GM23338 (cell line): ENCODE measurements around the gene CD82. TPM values are rescaled to one million over a fixed set of nuclear protein-coding genes. Genes with fewer than 3 reads are reported as not detected.

Source experiments
- ATAC-seq: fragments of 200-7000 bp; cut with Tn5 transposase; 3 replicates; pipeline ENCODE4 v1.9.1; 2020
- DNase-seq: peaks from one replicate; pipeline ENCODE4 v3.0.0-alpha.2; 2015; ENCODE audit warnings: low spot score
- H2AFZ ChIP-seq: fragments of 200-600 bp; sonication (generic); 2 replicates; pipeline ENCODE4 v1.8.0; 2016; ENCODE audit warnings: antibody characterized with exemption, mild to moderate bottlenecking, moderate library complexity
- H3F3A ChIP-seq: fragments of 200-600 bp; sonication (generic); replicated peaks from 2 replicates; pipeline ENCODE4 v1.8.0; 2017; ENCODE audit warnings: antibody characterized with exemption, mixed run types, low read depth
- H3K27ac ChIP-seq: fragments of 200-600 bp; sonication (generic); 2 replicates; pipeline ENCODE4 v1.6.1; 2016; ENCODE audit warnings: low read depth
- H3K27me3 ChIP-seq: fragments of 200-600 bp; sonication (generic); 2 replicates; pipeline ENCODE4 v1.8.0; 2016; ENCODE audit warnings: mild to moderate bottlenecking, mixed run types, moderate library complexity; ENCODE audit not compliant: insufficient read depth
- H3K36me3 ChIP-seq: fragments of 200-600 bp; sonication (generic); 2 replicates; pipeline ENCODE4 v1.8.0; 2016; ENCODE audit warnings: mild to moderate bottlenecking; ENCODE audit not compliant: insufficient read depth
- H3K4me1 ChIP-seq: fragments of 200-600 bp; sonication (generic); 2 replicates; pipeline ENCODE4 v1.8.0; 2016; ENCODE audit warnings: mild to moderate bottlenecking, moderate library complexity; ENCODE audit not compliant: insufficient read depth
- H3K4me2 ChIP-seq: fragments of 200-600 bp; sonication (generic); 2 replicates; pipeline ENCODE4 v1.7.1; 2017; ENCODE audit warnings: mixed run types
- H3K4me3 ChIP-seq: fragments of 200-600 bp; sonication (generic); 2 replicates; pipeline ENCODE4 v1.6.1; 2016; ENCODE audit warnings: mixed run types
- H3K79me2 ChIP-seq: fragments of 200-600 bp; sonication (generic); replicated peaks from 2 replicates; pipeline ENCODE4 v1.8.0; 2017; ENCODE audit warnings: mild to moderate bottlenecking; ENCODE audit not compliant: insufficient read depth
- H3K9me2 ChIP-seq: fragments of 200-600 bp; sonication (generic); 2 replicates; pipeline ENCODE4 v1.8.0; 2017; ENCODE audit not compliant: insufficient read depth
- H4K20me1 ChIP-seq: fragments of 200-600 bp; sonication (generic); replicated peaks from 2 replicates; pipeline ENCODE4 v1.8.0; 2017; ENCODE audit warnings: mild to moderate bottlenecking; ENCODE audit not compliant: insufficient read depth
- H3K27ac Mint-ChIP-seq: 2 replicates; pipeline ENCODE4 v1.8.0; 2020; ENCODE audit warnings: inconsistent platforms, mild to moderate bottlenecking, moderate library complexity, mixed read lengths
- H3K27me3 Mint-ChIP-seq: 3 replicates; pipeline ENCODE4 v1.8.0; 2022; ENCODE audit warnings: low read depth, mild to moderate bottlenecking, moderate library complexity, mixed read lengths, inconsistent platforms; ENCODE audit not compliant: insufficient read depth, poor library complexity
- H3K36me3 Mint-ChIP-seq: 3 replicates; pipeline ENCODE4 v1.8.0; 2021; ENCODE audit warnings: low read depth, mild to moderate bottlenecking, inconsistent platforms, moderate library complexity, mixed read lengths
- H3K4me1 Mint-ChIP-seq: 3 replicates; pipeline ENCODE4 v1.8.0; 2020; ENCODE audit warnings: mild to moderate bottlenecking, inconsistent platforms, mixed read lengths
- H3K4me3 Mint-ChIP-seq: 3 replicates; pipeline ENCODE4 v1.8.0; 2021; ENCODE audit warnings: moderate library complexity, mild to moderate bottlenecking, inconsistent platforms, mixed read lengths
- H3K9me3 Mint-ChIP-seq: 3 replicates; pipeline ENCODE4 v1.8.0; 2020; ENCODE audit warnings: moderate library complexity, mild to moderate bottlenecking, inconsistent platforms, mixed read lengths
- ETS1 ChIP-seq: IDR thresholded peaks from 2 replicates; pipeline ENCODE4 v1.6.1; 2016; ENCODE audit warnings: antibody characterized with exemption
- EZH2 ChIP-seq: fragments of 200-600 bp; sonication (generic); IDR thresholded peaks from one replicate; pipeline ENCODE4 v1.8.0; 2017; ENCODE audit warnings: antibody characterized with exemption, mild to moderate bottlenecking, low read depth; ENCODE audit not compliant: unreplicated experiment
- EZH2phosphoT487 ChIP-seq: fragments of 200-600 bp; sonication (generic); IDR thresholded peaks from one replicate; pipeline ENCODE4 v1.8.1; 2018; ENCODE audit warnings: antibody characterized with exemption; ENCODE audit not compliant: unreplicated experiment
- JUNB ChIP-seq: IDR thresholded peaks from one replicate; pipeline ENCODE4 v1.6.1; 2016; ENCODE audit warnings: antibody characterized with exemption; ENCODE audit not compliant: unreplicated experiment
- NANOG ChIP-seq: IDR thresholded peaks from 2 replicates; pipeline ENCODE4 v1.6.1; 2016; ENCODE audit warnings: antibody characterized with exemption, borderline replicate concordance
- POLR2AphosphoS5 ChIP-seq: IDR thresholded peaks from 2 replicates; pipeline ENCODE4 v1.6.1; 2016; ENCODE audit warnings: antibody characterized with exemption, low read depth
- ZNF114 ChIP-seq: fragments of 250-450 bp; sonication (Bioruptor Pico); IDR thresholded peaks from 2 replicates; pipeline ENCODE4 v1.5.0; 2020; ENCODE audit warnings: mild to moderate bottlenecking, moderate library complexity
- ZNF331 ChIP-seq: fragments of 250-450 bp; sonication (Bioruptor Pico); IDR thresholded peaks from 2 replicates; pipeline ENCODE4 v1.5.0; 2020; ENCODE audit warnings: low read depth, mild to moderate bottlenecking, moderate library complexity
- polyA plus RNA-seq: library from polyadenylated mRNA; unstranded; fragments of >200 nt; fragmentation: Nextera tagmentation; extraction: Ambion mirVana; gene quantifications from 2 replicates; pipeline ENCODE4 v1.2.1, GENCODE V29; 2016
- total RNA-seq: library from RNA; depleted of rRNA; stranded (reverse); fragments of >200 nt; shearing (Covaris generic); gene quantifications from 2 replicates; pipeline ENCODE4 v1.2.3, GENCODE V29; 2014
- TF ChIP-seq, protein P1 (sequence below), 2 experiments: fragments of 200-600 bp in 1 of 2; sonication (generic) in 1 of 2; conservative IDR thresholded peaks; 2 replicates each; pipeline versions ENCODE4 v1.5.1 to v1.6.1; 2016 to 2017; ENCODE audit warnings: antibody characterized with exemption in 2 of 2, low read depth in 2 of 2, mild to moderate bottlenecking in 2 of 2, moderate library complexity in 1 of 2

The CD82 gene
- total and polyA plus RNA-seq, 2 experiments from 2014 or later, result 4.4 to 4.9 TPM

- no peak for TF ChIP-seq EZH2phosphoT487
- no peak for TF ChIP-seq ZNF114 (CRISPR knock-in tag)
- TF ChIP-seq NANOG, result no peak
- TF ChIP-seq ETS1, result no peak
- TF ChIP-seq EZH2, result no peak
Observed at GRCh38 chr11:44605965-44606364, 40.5 kb downstream of the CD82 start (continued).

DNA sequence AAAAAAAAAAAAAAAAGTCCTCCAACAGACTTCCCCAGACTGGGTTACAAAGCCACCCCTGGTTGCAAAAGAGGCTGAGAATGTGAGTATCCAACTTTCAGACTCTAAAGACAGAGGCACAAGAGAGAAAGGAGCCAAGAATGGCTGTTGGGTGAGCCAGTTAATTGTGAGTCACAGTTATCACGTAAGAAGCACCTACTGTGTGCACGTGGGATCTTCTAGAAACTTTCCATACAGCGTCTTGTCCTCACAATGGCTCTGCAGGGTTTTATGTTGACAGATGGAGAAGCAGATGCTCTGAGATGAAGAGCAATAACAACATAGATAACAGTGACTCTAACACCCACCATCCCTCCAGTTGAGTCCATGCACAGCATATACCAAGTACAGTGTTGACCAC is 41.0 kb downstream of the CD82 start:
- H3K36me3 Mint-ChIP-seq, result no peaks in the 10 kb centered on the region
- no peak overlapping the region for H3K4me2 ChIP-seq
- peaks cover 11% of the 10 kb centered on the region for H3K27me3 Mint-ChIP-seq
- no peaks in the 10 kb centered on the region for H3K79me2 ChIP-seq
- TF ChIP-seq, protein P1, sequence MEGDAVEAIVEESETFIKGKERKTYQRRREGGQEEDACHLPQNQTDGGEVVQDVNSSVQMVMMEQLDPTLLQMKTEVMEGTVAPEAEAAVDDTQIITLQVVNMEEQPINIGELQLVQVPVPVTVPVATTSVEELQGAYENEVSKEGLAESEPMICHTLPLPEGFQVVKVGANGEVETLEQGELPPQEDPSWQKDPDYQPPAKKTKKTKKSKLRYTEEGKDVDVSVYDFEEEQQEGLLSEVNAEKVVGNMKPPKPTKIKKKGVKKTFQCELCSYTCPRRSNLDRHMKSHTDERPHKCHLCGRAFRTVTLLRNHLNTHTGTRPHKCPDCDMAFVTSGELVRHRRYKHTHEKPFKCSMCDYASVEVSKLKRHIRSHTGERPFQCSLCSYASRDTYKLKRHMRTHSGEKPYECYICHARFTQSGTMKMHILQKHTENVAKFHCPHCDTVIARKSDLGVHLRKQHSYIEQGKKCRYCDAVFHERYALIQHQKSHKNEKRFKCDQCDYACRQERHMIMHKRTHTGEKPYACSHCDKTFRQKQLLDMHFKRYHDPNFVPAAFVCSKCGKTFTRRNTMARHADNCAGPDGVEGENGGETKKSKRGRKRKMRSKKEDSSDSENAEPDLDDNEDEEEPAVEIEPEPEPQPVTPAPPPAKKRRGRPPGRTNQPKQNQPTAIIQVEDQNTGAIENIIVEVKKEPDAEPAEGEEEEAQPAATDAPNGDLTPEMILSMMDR (conservative IDR thresholded peaks at IDR 0.05; ENCODE audit: low read depth in 2 of 2), result no peak
- TF ChIP-seq EZH2phosphoT487, result no peak
- no peak for TF ChIP-seq ZNF114 (CRISPR knock-in tag)
- no peak for TF ChIP-seq POLR2AphosphoS5
- TF ChIP-seq JUNB, result no peak
- DNase-seq, result no peak
- no peaks in the 10 kb centered on the region for H3K27me3 ChIP-seq
- no peaks in the 10 kb centered on the region for H3K9me3 Mint-ChIP-seq
- H3K27ac ChIP-seq, result no peak overlapping the region
- peaks cover 8% of the 10 kb centered on the region for H3K4me1 Mint-ChIP-seq
- ATAC-seq, result no peak
- H3K4me1 ChIP-seq, result no peaks in the 10 kb centered on the region
- H3K4me3 Mint-ChIP-seq, result no peak overlapping the region
- H3F3A ChIP-seq, result no peaks in the 10 kb centered on the region
- H2AFZ ChIP-seq, result no peak overlapping the region
- no peaks in the 10 kb centered on the region for H3K9me2 ChIP-seq
- H3K27ac Mint-ChIP-seq, result no peak overlapping the region
- no peaks in the 10 kb centered on the region for H3K36me3 ChIP-seq
- no peak overlapping the region for H3K4me3 ChIP-seq
- H4K20me1 ChIP-seq, result no peaks in the 10 kb centered on the region

- Histone ChIP-seq H3K27ac (no peak overlapping the region), H3K4me2 (no peak overlapping the region), H3K79me2 (no peaks in the 10 kb centered on the region), H3K9me2 (no peaks in the 10 kb centered on the region), H3K4me1 (no peaks in the 10 kb centered on the region), H3K36me3 (no peaks in the 10 kb centered on the region), H3F3A (no peaks in the 10 kb centered on the region), H4K20me1 (no peaks in the 10 kb centered on the region), H3K27me3 (no peaks in the 10 kb centered on the region), H2AFZ (no peak overlapping the region), H3K4me3 (no peak overlapping the region)
- DNase-seq (no peak), ATAC-seq (no peak)
- Mint-ChIP-seq H3K4me1 (peaks cover 8% of the 10 kb centered on the region), H3K36me3 (no peaks in the 10 kb centered on the region), H3K4me3 (no peak overlapping the region), H3K27me3 (peaks cover 11% of the 10 kb centered on the region), H3K27ac (no peak overlapping the region), H3K9me3 (no peaks in the 10 kb centered on the region)
- TF ChIP-seq, protein P1 (conservative IDR thresholded peaks at IDR 0.05; ENCODE audit: low read depth in 2 of 2), result no peak
- no peak for TF ChIP-seq ZNF331
- no peak for TF ChIP-seq ETS1
Observed at GRCh38 chr11:44607319-44607962, 42.0 kb downstream of the CD82 start.
